ENCODE data around the gene LCT. TPM values are rescaled to one million over a fixed set of nuclear protein-coding genes. Genes with fewer than 3 reads are reported as not detected.

Gene LCT
- total and polyA plus RNA-seq, 8 donors = 0.58 to 12.3 TPM; not detected in 6

- whole genome bisulfite sequencing, 5 donors = 1% methylated on average over 44 to 71 of the region's 71 CpGs
- intact Hi-C loops (cut with DNase I; ENCODE audit: low total_unique reads) = loop anchor here (10.0 kb wide), 1 partner anchor 141 kb away; no protein-coding TSS in a partner anchor
- peak in 3 of 7 experiments; percentile 16 to 18 (median 16) for TF ChIP-seq CTCF (IDR thresholded peaks at IDR 0.05)
- peak; percentile 46 to 76 (median 62) for TF ChIP-seq POLR2AphosphoS5 (IDR thresholded peaks at IDR 0.05)
- no peak for TF ChIP-seq EP300 (IDR thresholded peaks at IDR 0.05)
- H3K27me3 ChIP-seq = no peaks in the 10 kb centered on the region
- DNase-seq = peak; percentile 97 to 99
- peaks cover 0 to 30% (median 20%) of the 10 kb centered on the region in 4 donors for H3K4me1 ChIP-seq
- no peaks in the 10 kb centered on the region for H3K9me3 ChIP-seq
- peak within 1 kb of the TSS; percentile 66 to 93 (median 81) for H3K4me3 ChIP-seq
- H3K36me3 ChIP-seq = peaks cover 0 to 17% (median 13%) of the 10 kb centered on the region in 4 donors
- peak within 1 kb of the TSS; percentile 77 to 93 (median 85) for H3K27ac ChIP-seq
These were observed 39.2 kb upstream of the LCT start, which contains the start of gene MCM6 for GRCh38 chr2:135876066-135876711. TSS of gene MCM6 (minus strand) at chr2:135876443. CDS start at chr2:135876365, 78 bp downstream.

- TF ChIP-seq POLR2A (IDR thresholded peaks at IDR 0.05) = no peak
- TF ChIP-seq POLR2AphosphoS5 (IDR thresholded peaks at IDR 0.05) = peak in 1 of 3 donors; percentile 32
- Histone ChIP-seq H3K4me1 (peaks cover 0 to 30% (median 20%) of the 10 kb centered on the region in 4 donors), H3K27me3 (no peaks in the 10 kb centered on the region), H3K9me3 (no peaks in the 10 kb centered on the region), H3K4me3 (peak overlapping the region; percentile 66 to 93 (median 81)), H3K27ac (peak overlapping the region; percentile 77 to 93 (median 85)), H3K36me3 (peaks cover 6 to 23% (median 19%) of the 10 kb centered on the region in 4 donors)
- peak; percentile 59 to 77 for DNase-seq
- WGBS, 5 donors = 1 to 2% (median 1%) methylated on average over 20 to 26 of the region's 26 CpGs
- intact Hi-C loops (cut with DNase I; ENCODE audit: low total_unique reads) = loop anchor here (10.0 kb wide), 1 partner anchor 141 kb away; no protein-coding TSS in a partner anchor
These were observed 38.6 kb upstream of the LCT start for GRCh38 chr2:135875491-135876065.

GRCh38 chr2:135874777-135875365 is 37.9 kb upstream of the LCT start:
- 64 to 74% (median 70%) methylated on average over 19 of the region's 19 CpGs for WGBS, 5 donors
- no peak for DNase-seq
- H3K36me3 ChIP-seq = peaks cover 10 to 30% (median 23%) of the 10 kb centered on the region in 4 donors
- TF ChIP-seq POLR2A (IDR thresholded peaks at IDR 0.05) (no peak), CTCF (IDR thresholded peaks at IDR 0.05) (no peak), POLR2AphosphoS5 (IDR thresholded peaks at IDR 0.05) (no peak), EP300 (IDR thresholded peaks at IDR 0.05) (no peak)
- peak overlapping the region in 3 of 4 donors; percentile 76 to 93 (median 86) for H3K4me3 ChIP-seq
- no peaks in the 10 kb centered on the region for H3K9me3 ChIP-seq
- no peaks in the 10 kb centered on the region for H3K27me3 ChIP-seq
- intact Hi-C loops (cut with DNase I; ENCODE audit: low total_unique reads) = loop anchor here (10.0 kb wide), 1 partner anchor 140 kb away; no protein-coding TSS in a partner anchor
- peaks cover 0 to 30% (median 20%) of the 10 kb centered on the region in 4 donors for H3K4me1 ChIP-seq
- H3K27ac ChIP-seq = peak overlapping the region in 1 of 5 donors; percentile 93

- no peak overlapping the region for H3K27ac ChIP-seq
- no peak for DNase-seq
- TF ChIP-seq CTCF (IDR thresholded peaks at IDR 0.05) (no peak), EP300 (IDR thresholded peaks at IDR 0.05) (no peak), POLR2A (IDR thresholded peaks at IDR 0.05) (no peak)
- no peak overlapping the region for H3K4me3 ChIP-seq
- H3K36me3 ChIP-seq = peaks cover 18 to 69% (median 64%) of the 10 kb centered on the region in 4 donors
- peaks cover 0 to 24% (median 10%) of the 10 kb centered on the region in 4 donors for H3K4me1 ChIP-seq
- H3K9me3 ChIP-seq = no peaks in the 10 kb centered on the region
- intact Hi-C loops (cut with DNase I; ENCODE audit: low total_unique reads) = loop anchor here (10.0 kb wide), 1 partner anchor 136 kb away; no protein-coding TSS in a partner anchor
- WGBS, 5 donors = 25 to 96% (median 87%) methylated on average over 1 of the region's 1 CpG
- no peaks in the 10 kb centered on the region for H3K27me3 ChIP-seq
These were observed 33.6 kb upstream of the LCT start for GRCh38 chr2:135870571-135870970.

Data from stomach (tissue), 9 donors.